ENCODE measurements around the gene NKX6-1.

The NKX6-1 gene

DNA sequence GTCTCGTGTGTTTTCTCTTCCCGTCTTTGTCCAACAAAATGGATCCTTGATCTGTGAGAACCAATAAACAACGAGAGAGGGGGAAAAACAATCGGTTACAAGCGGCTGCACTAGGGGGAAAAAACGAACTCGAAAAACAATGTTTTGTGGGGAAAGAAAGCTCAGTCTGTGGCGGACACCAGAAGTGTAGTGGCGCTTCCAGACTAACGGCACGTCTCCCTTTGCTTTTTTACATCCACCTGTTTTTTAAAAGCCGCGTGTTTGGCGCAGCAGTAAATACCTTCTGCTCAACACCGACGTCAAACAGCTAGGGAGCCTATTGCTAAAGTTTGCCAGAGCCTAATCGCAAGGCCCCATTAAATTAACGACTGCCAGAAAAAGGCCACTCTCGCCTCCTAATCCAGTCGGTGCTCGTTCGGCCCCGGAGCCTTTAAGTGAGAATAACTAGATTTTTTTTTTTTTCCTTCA lies 3.3 kb downstream of the NKX6-1 start:
- Histone ChIP-seq H3K4me1 (ENCODE audit: insufficient read depth, low read length) (peaks cover 16% of the 10 kb centered on the region), H3K36me3 (ENCODE audit: insufficient read depth, low read length) (no peaks in the 10 kb centered on the region), H3K9me3 (ENCODE audit: low read length) (no peaks in the 10 kb centered on the region), H3K27me3 (ENCODE audit: insufficient read depth, low read length) (peaks cover 66% of the 10 kb centered on the region), H3K4me3 (ENCODE audit: low read length) (peak overlapping the region; percentile 62), H2AFZ (ENCODE audit: low read depth, low read length) (no peak overlapping the region)

DNA sequence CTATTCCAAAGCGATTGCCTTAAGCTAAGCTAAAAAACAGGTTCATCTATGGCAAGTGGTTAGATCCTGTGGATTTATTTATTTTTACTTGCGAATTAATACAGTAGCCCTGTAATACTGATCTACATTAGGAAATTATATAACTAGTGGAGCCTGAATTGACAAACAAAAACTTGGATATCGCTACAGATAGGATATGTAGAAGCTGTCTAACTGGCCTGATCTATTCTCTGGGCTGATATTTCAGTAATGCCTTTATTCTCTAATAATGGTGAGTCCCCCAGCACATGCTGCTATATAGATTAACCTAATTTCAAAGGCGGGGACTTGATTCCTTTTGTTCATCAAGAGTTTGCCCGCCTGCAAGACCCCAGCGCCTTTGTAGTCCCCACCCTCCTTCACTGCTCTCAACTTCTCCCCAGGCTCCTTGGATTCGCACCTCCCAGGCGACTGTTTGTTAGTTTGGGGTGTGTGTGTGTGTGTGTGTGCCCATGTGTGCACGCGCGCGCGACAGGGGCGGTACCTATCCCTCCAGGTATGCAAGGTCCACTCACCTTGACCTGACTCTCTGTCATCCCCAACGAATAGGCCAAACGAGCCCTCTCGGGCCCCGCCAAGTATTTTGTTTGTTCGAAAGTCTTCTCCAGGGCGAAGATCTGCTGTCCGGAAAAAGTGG lies 3.8 kb downstream of the NKX6-1 start:
- no peaks in the 10 kb centered on the region for H3K9me3 ChIP-seq (ENCODE audit: low read length)
- H3K36me3 ChIP-seq (ENCODE audit: insufficient read depth, low read length), result no peaks in the 10 kb centered on the region
- peak overlapping the region; percentile 62 for H3K4me3 ChIP-seq (ENCODE audit: low read length)
- peaks cover 16% of the 10 kb centered on the region for H3K4me1 ChIP-seq (ENCODE audit: insufficient read depth, low read length)
- peaks cover 64% of the 10 kb centered on the region for H3K27me3 ChIP-seq (ENCODE audit: insufficient read depth, low read length)
- H2AFZ ChIP-seq (ENCODE audit: low read depth, low read length), result no peak overlapping the region

DNA sequence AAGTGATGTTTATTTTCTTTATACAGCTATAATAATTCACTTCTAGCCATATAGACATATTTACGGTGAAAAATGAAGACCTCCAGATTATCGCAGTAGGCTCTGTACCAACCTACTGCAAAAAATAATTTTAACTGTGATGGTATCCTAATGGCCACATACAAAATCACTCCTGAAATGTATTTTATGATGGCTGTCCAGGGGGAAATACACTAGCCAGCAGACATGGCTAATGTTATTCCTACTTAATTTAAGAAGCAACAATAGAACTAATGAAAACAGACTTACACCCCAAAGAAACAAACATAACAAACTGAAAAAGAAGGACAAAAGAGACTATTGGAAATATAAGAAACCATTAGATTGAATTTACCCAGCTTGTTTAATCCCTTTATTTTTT lies 4.6 kb downstream of the NKX6-1 start:
- peaks cover 13% of the 10 kb centered on the region for H3K4me1 ChIP-seq (ENCODE audit: insufficient read depth, low read length)

DNA sequence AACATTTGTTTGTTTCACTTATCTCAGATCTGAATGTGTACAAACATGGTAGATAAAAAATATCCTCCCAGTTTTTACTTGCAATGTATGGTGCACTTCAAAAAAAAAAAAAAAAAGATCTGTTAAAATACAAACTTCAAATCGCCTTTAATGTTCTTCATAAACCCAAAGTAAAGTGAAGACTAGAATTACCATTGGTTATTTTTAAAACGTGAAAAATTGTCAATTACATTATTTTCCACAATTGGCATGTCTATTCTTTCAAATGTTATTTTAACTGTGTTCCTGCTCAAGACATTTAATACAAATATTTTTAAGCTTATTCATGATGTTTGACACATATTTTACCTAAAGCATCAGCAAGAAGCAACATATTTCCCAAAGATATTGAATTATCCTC lies 5.0 kb downstream of the NKX6-1 start:
- H3K9me3 ChIP-seq (ENCODE audit: low read length), result no peaks in the 10 kb centered on the region
- H3K4me3 ChIP-seq (ENCODE audit: low read length), result no peak overlapping the region
- H2AFZ ChIP-seq (ENCODE audit: low read depth, low read length), result no peak overlapping the region
- H3K27me3 ChIP-seq (ENCODE audit: insufficient read depth, low read length), result peaks cover 57% of the 10 kb centered on the region
- no peaks in the 10 kb centered on the region for H3K36me3 ChIP-seq (ENCODE audit: insufficient read depth, low read length)
- peaks cover 11% of the 10 kb centered on the region for H3K4me1 ChIP-seq (ENCODE audit: insufficient read depth, low read length)

More for the DNA sequence above, 4.6 kb downstream of the NKX6-1 start:
- H3K4me3 ChIP-seq (ENCODE audit: low read length), result no peak overlapping the region
- no peak overlapping the region for H2AFZ ChIP-seq (ENCODE audit: low read depth, low read length)
- H3K9me3 ChIP-seq (ENCODE audit: low read length), result no peaks in the 10 kb centered on the region
- no peaks in the 10 kb centered on the region for H3K36me3 ChIP-seq (ENCODE audit: insufficient read depth, low read length)
- peaks cover 57% of the 10 kb centered on the region for H3K27me3 ChIP-seq (ENCODE audit: insufficient read depth, low read length)

GRCh38 chr4:84493092-84493850 lies 5.8 kb downstream of the NKX6-1 start:
- Histone ChIP-seq H3K9me3 (ENCODE audit: low read length) (no peaks in the 10 kb centered on the region), H3K27me3 (ENCODE audit: insufficient read depth, low read length) (peaks cover 52% of the 10 kb centered on the region), H3K36me3 (ENCODE audit: insufficient read depth, low read length) (no peaks in the 10 kb centered on the region), H3K4me3 (ENCODE audit: low read length) (no peak overlapping the region), H3K4me1 (ENCODE audit: insufficient read depth, low read length) (peaks cover 6% of the 10 kb centered on the region), H2AFZ (ENCODE audit: low read depth, low read length) (no peak overlapping the region)

- Histone ChIP-seq H3K4me3 (ENCODE audit: low read length) (no peak overlapping the region), H3K4me1 (ENCODE audit: insufficient read depth, low read length) (peaks cover 5% of the 10 kb centered on the region)
Measured at GRCh38 chr4:84492737-84493091, 6.4 kb downstream of the NKX6-1 start.

GRCh38 chr4:84492290-84492689 lies 6.8 kb downstream of the NKX6-1 start:
- no peaks in the 10 kb centered on the region for H3K36me3 ChIP-seq (ENCODE audit: insufficient read depth, low read length)
- peaks cover 5% of the 10 kb centered on the region for H3K4me1 ChIP-seq (ENCODE audit: insufficient read depth, low read length)
- H3K9me3 ChIP-seq (ENCODE audit: low read length), result no peaks in the 10 kb centered on the region
- H3K4me3 ChIP-seq (ENCODE audit: low read length), result no peak overlapping the region
- peaks cover 50% of the 10 kb centered on the region for H3K27me3 ChIP-seq (ENCODE audit: insufficient read depth, low read length)
- no peak overlapping the region for H2AFZ ChIP-seq (ENCODE audit: low read depth, low read length)

More at GRCh38 chr4:84492737-84493091, 6.4 kb downstream of the NKX6-1 start:
- H3K27me3 ChIP-seq (ENCODE audit: insufficient read depth, low read length), result peaks cover 52% of the 10 kb centered on the region
- H2AFZ ChIP-seq (ENCODE audit: low read depth, low read length), result no peak overlapping the region
- H3K36me3 ChIP-seq (ENCODE audit: insufficient read depth, low read length), result no peaks in the 10 kb centered on the region
- H3K9me3 ChIP-seq (ENCODE audit: low read length), result no peaks in the 10 kb centered on the region

GRCh38 chr4:84491481-84491880 lies 7.6 kb downstream of the NKX6-1 start:
- H3K4me3 ChIP-seq (ENCODE audit: low read length), result no peak overlapping the region

DNA sequence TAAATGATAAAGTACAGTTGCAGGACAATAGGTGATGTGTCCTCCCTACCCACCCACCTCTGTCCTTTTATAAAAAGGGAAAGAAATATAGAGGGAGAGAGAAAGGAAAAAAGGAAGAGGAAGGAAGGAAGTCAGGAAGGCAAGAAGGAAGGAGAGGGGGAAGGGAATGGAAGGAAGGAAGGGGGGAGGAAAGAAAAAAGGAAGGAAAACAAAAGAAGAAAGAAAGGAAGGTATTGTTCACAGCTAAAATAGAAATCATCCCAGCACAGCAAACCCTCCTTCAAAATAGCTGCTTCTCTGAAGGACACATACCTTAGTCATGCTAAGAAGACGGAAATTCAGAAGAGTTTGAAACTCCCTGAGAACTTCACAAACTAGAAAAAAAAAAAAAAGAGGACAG lies 8.4 kb downstream of the NKX6-1 start:
- Histone ChIP-seq H3K36me3 (ENCODE audit: insufficient read depth, low read length) (no peaks in the 10 kb centered on the region), H3K9me3 (ENCODE audit: low read length) (no peaks in the 10 kb centered on the region), H2AFZ (ENCODE audit: low read depth, low read length) (no peak overlapping the region), H3K4me3 (ENCODE audit: low read length) (no peak overlapping the region), H3K27me3 (ENCODE audit: insufficient read depth, low read length) (peaks cover 34% of the 10 kb centered on the region), H3K4me1 (ENCODE audit: insufficient read depth, low read length) (peaks cover 5% of the 10 kb centered on the region)

More at GRCh38 chr4:84491481-84491880, 7.6 kb downstream of the NKX6-1 start:
- Histone ChIP-seq H3K27me3 (ENCODE audit: insufficient read depth, low read length) (peaks cover 42% of the 10 kb centered on the region), H3K36me3 (ENCODE audit: insufficient read depth, low read length) (no peaks in the 10 kb centered on the region), H3K9me3 (ENCODE audit: low read length) (no peaks in the 10 kb centered on the region), H3K4me1 (ENCODE audit: insufficient read depth, low read length) (peaks cover 5% of the 10 kb centered on the region), H2AFZ (ENCODE audit: low read depth, low read length) (no peak overlapping the region)

- Histone ChIP-seq H3K27me3 (ENCODE audit: insufficient read depth, low read length) (peaks cover 38% of the 10 kb centered on the region), H2AFZ (ENCODE audit: low read depth, low read length) (no peak overlapping the region), H3K9me3 (ENCODE audit: low read length) (peaks cover 9% of the 10 kb centered on the region), H3K4me1 (ENCODE audit: insufficient read depth, low read length) (no peaks in the 10 kb centered on the region), H3K36me3 (ENCODE audit: insufficient read depth, low read length) (no peaks in the 10 kb centered on the region), H3K4me3 (ENCODE audit: low read length) (no peak overlapping the region)
Measured at GRCh38 chr4:84484236-84484635, 14.9 kb downstream of the NKX6-1 start.

DNA sequence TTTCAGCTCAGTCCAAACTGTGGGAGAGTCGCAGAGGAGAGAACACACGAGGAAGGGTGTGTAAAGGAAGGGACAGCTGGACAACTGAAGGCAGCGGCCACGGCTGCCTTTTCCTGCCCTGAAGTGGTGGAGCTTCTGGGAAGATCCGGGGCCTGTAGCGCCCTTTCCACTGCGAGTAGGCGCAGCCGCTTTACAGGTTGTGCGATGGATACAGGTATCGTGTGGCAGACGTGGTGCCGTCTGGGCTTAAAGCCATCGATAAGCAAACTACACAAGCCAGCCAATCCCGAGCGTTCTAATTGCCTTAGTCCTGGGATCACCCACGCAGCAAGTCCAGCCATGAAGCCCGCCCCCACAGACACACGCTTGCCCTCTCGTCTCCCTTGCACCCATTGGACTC lies 15.4 kb downstream of the NKX6-1 start:
- Histone ChIP-seq H3K27me3 (ENCODE audit: insufficient read depth, low read length) (peaks cover 41% of the 10 kb centered on the region), H3K4me3 (ENCODE audit: low read length) (no peak overlapping the region), H3K36me3 (ENCODE audit: insufficient read depth, low read length) (no peaks in the 10 kb centered on the region), H3K9me3 (ENCODE audit: low read length) (peaks cover 9% of the 10 kb centered on the region), H2AFZ (ENCODE audit: low read depth, low read length) (no peak overlapping the region), H3K4me1 (ENCODE audit: insufficient read depth, low read length) (no peaks in the 10 kb centered on the region)

DNA sequence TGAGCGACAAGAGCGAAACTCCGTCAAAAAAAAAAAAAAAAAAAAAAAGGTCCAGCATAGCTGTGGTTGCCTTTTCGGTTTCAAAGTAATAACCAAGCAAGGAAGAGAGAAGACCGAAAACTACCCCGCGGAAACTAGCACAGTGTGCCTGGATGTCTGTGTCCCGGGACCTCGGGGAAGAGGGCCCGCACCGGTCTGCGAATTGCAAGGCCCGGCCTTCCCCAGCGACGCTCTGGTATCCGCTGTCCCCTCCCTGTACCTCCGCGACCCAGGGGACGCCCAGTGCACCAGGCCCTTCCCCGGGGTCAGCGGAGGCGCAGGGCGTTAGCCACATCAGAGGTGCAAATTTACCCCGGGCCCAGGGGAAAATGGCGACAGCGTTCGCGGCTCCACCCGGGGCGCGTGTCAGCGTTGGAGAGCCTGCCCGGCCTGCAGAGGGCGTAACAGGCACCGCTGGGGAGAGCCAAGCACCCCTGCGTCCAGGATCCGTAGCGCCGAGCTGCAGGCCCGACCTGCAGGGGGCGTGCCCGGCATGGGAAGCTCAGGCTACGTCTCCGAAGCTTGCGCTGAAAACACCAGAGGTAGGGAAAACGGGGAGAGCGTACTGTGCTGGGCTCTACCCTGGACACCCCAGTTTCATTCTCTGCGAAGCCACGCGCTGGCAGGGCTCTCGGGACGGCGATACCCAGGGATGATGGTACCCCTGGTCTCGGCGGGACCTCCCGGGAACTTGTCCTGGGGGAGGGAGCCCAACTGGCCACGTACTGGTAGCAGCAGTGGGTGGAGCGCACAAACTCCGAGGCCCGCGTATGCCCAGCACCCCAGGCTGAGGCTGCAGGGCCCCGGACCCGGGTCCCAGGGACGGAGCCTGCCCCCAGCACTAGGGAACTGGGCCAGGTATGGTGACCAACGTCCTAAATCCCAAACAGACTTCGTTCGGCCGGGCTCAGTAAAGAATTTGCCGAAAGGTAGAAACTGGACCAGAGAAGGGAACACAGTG lies 16.2 kb downstream of the NKX6-1 start:
- no peaks in the 10 kb centered on the region for H3K4me1 ChIP-seq (ENCODE audit: insufficient read depth, low read length)
- H2AFZ ChIP-seq (ENCODE audit: low read depth, low read length), result no peak overlapping the region
- H3K36me3 ChIP-seq (ENCODE audit: insufficient read depth, low read length), result no peaks in the 10 kb centered on the region
- peaks cover 46% of the 10 kb centered on the region for H3K27me3 ChIP-seq (ENCODE audit: insufficient read depth, low read length)
- H3K4me3 ChIP-seq (ENCODE audit: low read length), result no peak overlapping the region
- peaks cover 9% of the 10 kb centered on the region for H3K9me3 ChIP-seq (ENCODE audit: low read length)

- Histone ChIP-seq H3K36me3 (ENCODE audit: insufficient read depth, low read length) (no peaks in the 10 kb centered on the region), H3K27me3 (ENCODE audit: insufficient read depth, low read length) (peaks cover 48% of the 10 kb centered on the region), H2AFZ (ENCODE audit: low read depth, low read length) (no peak overlapping the region), H3K9me3 (ENCODE audit: low read length) (peaks cover 9% of the 10 kb centered on the region), H3K4me1 (ENCODE audit: insufficient read depth, low read length) (no peaks in the 10 kb centered on the region), H3K4me3 (ENCODE audit: low read length) (no peak overlapping the region)
Measured at GRCh38 chr4:84481860-84482245, 17.2 kb downstream of the NKX6-1 start.
